HG03378 (cell line): ENCODE results near the gene OR52D1.

Source experiments
- ATAC-seq: cut with Tn5 transposase; IDR thresholded peaks from one replicate; pipeline ENCODE4 v1.9.1; 2021; ENCODE audit warnings: mild to moderate bottlenecking, moderate library complexity; ENCODE audit not compliant: unreplicated experiment

OR52D1 gene

GRCh38 chr11:5509803-5510202 is 21.3 kb downstream of the OR52D1 start, which contains the start of gene UBQLN3:
UBQLN3 (minus strand) TSS chr11:5509957; CDS start chr11:5509558, 399 bp downstream.
- ATAC-seq: no peak

- ATAC-seq: no peak
Observed at GRCh38 chr11:5514841-5515240, 26.4 kb downstream of the OR52D1 start.

- ATAC-seq: no peak
Observed at GRCh38 chr11:5516599-5516998, 28.1 kb downstream of the OR52D1 start, which contains the start of gene UBQLNL. UBQLNL (minus strand) TSS chr11:5516699; CDS start chr11:5516441, 258 bp downstream.

GRCh38 chr11:5521540-5521939 is 33.1 kb downstream of the OR52D1 start:
- ATAC-seq: no peak

GRCh38 chr11:5522308-5522707 is 33.8 kb downstream of the OR52D1 start:
- ATAC-seq: no peak

GRCh38 chr11:5524756-5525155 is 36.3 kb downstream of the OR52D1 start:
- no peak for ATAC-seq

- ATAC-seq: no peak
Observed at GRCh38 chr11:5527716-5528115, 39.2 kb downstream of the OR52D1 start.

GRCh38 chr11:5528495-5528894 is 40.0 kb downstream of the OR52D1 start:
- no peak for ATAC-seq

GRCh38 chr11:5531053-5531831 is 42.8 kb downstream of the OR52D1 start:
- ATAC-seq: no peak

GRCh38 chr11:5534046-5534445 is 45.6 kb downstream of the OR52D1 start:
- no peak for ATAC-seq

- ATAC-seq: no peak
Observed at GRCh38 chr11:5536482-5536881, 48.0 kb downstream of the OR52D1 start.
